PC-3 (cell line): Measurements from ENCODE around the gene SHROOM3. TPM values are rescaled to one million over a fixed set of nuclear protein-coding genes. Genes with fewer than 3 reads are reported as not detected.

Source experiments
- ATAC-seq: fragments of 200-7000 bp; cut with Tn5 transposase; 2 replicates; pipeline ENCODE4 v1.9.1; 2020; ENCODE audit warnings: mild to moderate bottlenecking, moderate library complexity
- BruUV-seq: library from RNA; stranded (reverse); fragments of 400-500 nt; replicated peaks from 2 replicates; lab custom pipeline; 2021; lab: Mats Ljungman, UMichigan
- CTCF ChIA-PET: fragments of 300-600 bp; sonication (Branson Sonifier 250); formaldehyde crosslinking; loops from one replicate; lab custom pipeline; 2022; ENCODE audit warnings: antibody characterized with exemption; lab: Charles Lee
- POLR2A ChIA-PET: fragments of 300-600 bp; sonication (Branson Sonifier 250); formaldehyde crosslinking; loops from one replicate; lab custom pipeline; 2022; ENCODE audit warnings: antibody characterized with exemption; ENCODE audit not compliant: unreplicated experiment; lab: Charles Lee
- DNase-seq: peaks from one replicate; pipeline ENCODE4 v3.0.0-alpha.2; 2015
- H2AFZ ChIP-seq: fragments of 300-600 bp; sonication (generic); 2 replicates; pipeline ENCODE4 v1.6.0; 2016; ENCODE audit warnings: antibody characterized with exemption, low read length
- H3F3A ChIP-seq: fragments of 300-600 bp; sonication (generic); one replicate; pipeline ENCODE4 v1.6.0; 2017; ENCODE audit warnings: antibody characterized with exemption, low read length, control low read depth, mild to moderate bottlenecking; ENCODE audit not compliant: unreplicated experiment
- H3K27ac ChIP-seq: fragments of 300-600 bp; sonication (generic); 2 replicates; pipeline ENCODE4 v1.5.1; 2016; ENCODE audit warnings: mild to moderate bottlenecking, low read length
- H3K27me3 ChIP-seq: fragments of 300-600 bp; sonication (generic); 2 replicates; pipeline ENCODE4 v1.6.1; 2016; ENCODE audit warnings: low read length, mixed read lengths
- H3K36me3 ChIP-seq: fragments of 300-600 bp; sonication (generic); 2 replicates; pipeline ENCODE4 v1.6.1; 2016; ENCODE audit warnings: low read depth, mixed run types, low read length, mixed read lengths
- H3K4me1 ChIP-seq: fragments of 300-600 bp; sonication (generic); 2 replicates; pipeline ENCODE4 v1.5.1; 2016; ENCODE audit warnings: low read length; ENCODE audit not compliant: insufficient read depth
- H3K4me2 ChIP-seq: fragments of 300-600 bp; sonication (generic); 2 replicates; pipeline ENCODE4 v1.6.0; 2016; ENCODE audit warnings: low read length
- H3K4me3 ChIP-seq: fragments of 300-600 bp; sonication (generic); 2 replicates; pipeline ENCODE4 v1.5.1; 2016; ENCODE audit warnings: mild to moderate bottlenecking, low read length, mixed read lengths
- H3K79me2 ChIP-seq: fragments of 300-600 bp; sonication (generic); 2 replicates; pipeline ENCODE4 v1.6.1; 2017; ENCODE audit warnings: low read length, mixed read lengths
- H3K9ac ChIP-seq: fragments of 300-600 bp; sonication (generic); 2 replicates; pipeline ENCODE4 v1.6.0; 2016; ENCODE audit warnings: mild to moderate bottlenecking, low read length
- H3K9me2 ChIP-seq: fragments of 300-600 bp; sonication (generic); replicated peaks from 2 replicates; pipeline ENCODE4 v1.6.1; 2016; ENCODE audit warnings: mixed run types, low read length, mixed read lengths
- H3K9me3 ChIP-seq: fragments of 300-600 bp; sonication (generic); 2 replicates; pipeline ENCODE4 v1.6.1; 2016; ENCODE audit warnings: low read length, mixed read lengths
- H4K20me1 ChIP-seq: fragments of 300-600 bp; sonication (generic); 2 replicates; pipeline ENCODE4 v1.6.1; 2016; ENCODE audit warnings: low read length, mixed read lengths
- CTCF ChIP-seq: fragments of 300-600 bp; sonication (generic); conservative IDR thresholded peaks from 2 replicates; pipeline ENCODE4 v1.5.1; 2017; ENCODE audit warnings: antibody characterized with exemption, low read depth, mild to moderate bottlenecking, low read length
- EZH2 ChIP-seq: fragments of 300-600 bp; sonication (generic); IDR thresholded peaks from one replicate; pipeline ENCODE4 v1.6.1; 2017; ENCODE audit warnings: antibody characterized with exemption, mild to moderate bottlenecking, low read length; ENCODE audit not compliant: unreplicated experiment
- EZH2phosphoT487 ChIP-seq: fragments of 300-600 bp; sonication (generic); IDR thresholded peaks from 2 replicates; pipeline ENCODE4 v1.6.1; 2018; ENCODE audit warnings: mild to moderate bottlenecking, antibody characterized with exemption, low read length, borderline replicate concordance
- intact Hi-C: fragments of 100-400 bp; cut with micrococcal nuclease; formaldehyde crosslinking; loops from 2 replicates; pipeline ENCODE4 v1.9.0; 2023
- total RNA-seq: library from RNA; depleted of rRNA; stranded (reverse); fragments of >200 nt; gene quantifications from 2 replicates; pipeline ENCODE4 v1.2.3, GENCODE V29; 2014

SHROOM3 gene
- total RNA-seq, 1 experiment from 2014 or later = 27.8 TPM

GRCh38 chr4:76511947-76512346 lies 76.9 kb downstream of the SHROOM3 start:
- no peak for TF ChIP-seq EZH2phosphoT487
- TF ChIP-seq EZH2 = no peak
- no peak for TF ChIP-seq CTCF
- no TSS peak for BruUV-seq

DNA sequence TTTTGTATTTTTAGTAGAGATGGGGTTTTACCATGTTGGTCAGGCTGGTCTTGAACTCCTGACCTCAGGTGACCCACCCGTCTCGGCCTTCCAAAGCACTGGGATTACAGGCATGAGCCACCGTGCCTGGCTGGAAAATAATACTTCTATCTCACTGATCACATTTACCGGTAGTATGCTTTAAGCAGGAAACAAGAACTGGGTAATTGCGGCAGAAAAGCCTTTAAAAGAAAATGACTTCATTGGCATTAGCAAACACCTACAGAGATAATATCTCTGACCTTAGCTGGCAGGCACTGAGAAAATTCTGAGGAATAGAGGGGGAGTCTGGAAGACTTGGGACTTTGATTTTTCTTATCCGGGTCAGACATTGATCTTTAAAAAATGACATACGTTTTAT lies 78.5 kb downstream of the SHROOM3 start:
- no peak overlapping the region for H3K9ac ChIP-seq
- no peak overlapping the region for H3K27ac ChIP-seq
- TF ChIP-seq CTCF (no peak), EZH2phosphoT487 (no peak), EZH2 (no peak)
- no peak overlapping the region for H3K4me3 ChIP-seq
- no peak overlapping the region for H2AFZ ChIP-seq
- intact Hi-C loops = loop anchor here (5.0 kb wide), 2 partner anchors 74 to 144 kb away; no protein-coding TSS in a partner anchor
- no peak for ATAC-seq
- H3K27me3 ChIP-seq = no peaks in the 10 kb centered on the region
- no peaks in the 10 kb centered on the region for H4K20me1 ChIP-seq
- H3K9me2 ChIP-seq = no peaks in the 10 kb centered on the region
- H3K4me1 ChIP-seq = peaks cover 5% of the 10 kb centered on the region; the same call in 1 of the 2 replicates
- no peaks in the 10 kb centered on the region for H3K9me3 ChIP-seq
- peak; percentile 26 for DNase-seq
- ChIA-PET CTCF (no interaction called here), POLR2A (no interaction called here)
- no peaks in the 10 kb centered on the region for H3K79me2 ChIP-seq
- H3F3A ChIP-seq = no peaks in the 10 kb centered on the region
- H3K4me2 ChIP-seq = no peak overlapping the region
- H3K36me3 ChIP-seq = no peaks in the 10 kb centered on the region
- no TSS peak for BruUV-seq

More at GRCh38 chr4:76511947-76512346, 76.9 kb downstream of the SHROOM3 start:
- H3K9me3 ChIP-seq = no peaks in the 10 kb centered on the region
- H3K9ac ChIP-seq = no peak overlapping the region
- no peak overlapping the region for H2AFZ ChIP-seq
- no peak overlapping the region for H3K4me3 ChIP-seq
- no peak for DNase-seq
- ChIA-PET POLR2A (no interaction called here), CTCF (no interaction called here)
- H4K20me1 ChIP-seq = no peaks in the 10 kb centered on the region
- intact Hi-C loops = loop anchor here (1.0 to 5.0 kb wide), 6 partner anchors 39 to 532 kb away; no protein-coding TSS in a partner anchor
- H3K79me2 ChIP-seq = no peaks in the 10 kb centered on the region
- no peaks in the 10 kb centered on the region for H3K9me2 ChIP-seq
- H3K4me2 ChIP-seq = no peak overlapping the region
- no peaks in the 10 kb centered on the region for H3K27me3 ChIP-seq
- ATAC-seq = no peak
- H3K4me1 ChIP-seq = peaks cover 5% of the 10 kb centered on the region; the same call in 1 of the 2 replicates
- H3K27ac ChIP-seq = no peak overlapping the region
- H3K36me3 ChIP-seq = no peaks in the 10 kb centered on the region
- no peaks in the 10 kb centered on the region for H3F3A ChIP-seq

GRCh38 chr4:76514087-76514486 lies 79.1 kb downstream of the SHROOM3 start:
- Histone ChIP-seq H3K79me2 (no peaks in the 10 kb centered on the region), H3K9me3 (no peaks in the 10 kb centered on the region), H3K4me3 (no peak overlapping the region), H3K9ac (no peak overlapping the region), H4K20me1 (no peaks in the 10 kb centered on the region), H3K4me2 (no peak overlapping the region), H3K9me2 (no peaks in the 10 kb centered on the region), H3K27ac (no peak overlapping the region), H3K27me3 (no peaks in the 10 kb centered on the region), H3K4me1 (peaks cover 5% of the 10 kb centered on the region; the same call in 1 of the 2 replicates), H3K36me3 (no peaks in the 10 kb centered on the region), H2AFZ (no peak overlapping the region), H3F3A (no peaks in the 10 kb centered on the region)
- DNase-seq (no peak), ATAC-seq (no peak)
- intact Hi-C loops = loop anchor here (5.0 kb wide), 2 partner anchors 73 to 143 kb away; no protein-coding TSS in a partner anchor
- no TSS peak for BruUV-seq
- POLR2A ChIA-PET = no interaction called here
- CTCF ChIA-PET = no interaction called here
- TF ChIP-seq EZH2 (no peak), CTCF (no peak), EZH2phosphoT487 (no peak)
